ENCODE measurements around the gene YAF2.

DNA sequence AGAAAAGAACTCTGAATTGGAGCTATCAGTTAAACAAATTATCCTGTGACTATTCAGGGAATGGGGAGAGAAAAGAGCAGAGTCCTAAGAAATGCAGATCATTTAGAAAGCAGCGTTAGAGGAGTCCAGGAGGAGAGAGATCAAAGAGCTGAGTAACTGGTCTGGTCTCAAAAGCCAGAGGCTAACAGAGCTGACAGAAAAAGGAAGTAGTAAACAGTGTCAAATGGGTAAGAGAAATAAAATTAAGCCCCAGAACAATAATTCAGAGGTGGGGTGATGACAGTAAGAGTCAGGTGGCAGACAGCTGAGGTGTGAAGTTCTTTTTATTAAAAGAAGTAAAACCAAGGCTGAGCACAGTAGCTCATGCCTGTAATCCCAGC lies 112.7 kb downstream of the YAF2 start:
- TF ChIP-seq, protein P1, sequence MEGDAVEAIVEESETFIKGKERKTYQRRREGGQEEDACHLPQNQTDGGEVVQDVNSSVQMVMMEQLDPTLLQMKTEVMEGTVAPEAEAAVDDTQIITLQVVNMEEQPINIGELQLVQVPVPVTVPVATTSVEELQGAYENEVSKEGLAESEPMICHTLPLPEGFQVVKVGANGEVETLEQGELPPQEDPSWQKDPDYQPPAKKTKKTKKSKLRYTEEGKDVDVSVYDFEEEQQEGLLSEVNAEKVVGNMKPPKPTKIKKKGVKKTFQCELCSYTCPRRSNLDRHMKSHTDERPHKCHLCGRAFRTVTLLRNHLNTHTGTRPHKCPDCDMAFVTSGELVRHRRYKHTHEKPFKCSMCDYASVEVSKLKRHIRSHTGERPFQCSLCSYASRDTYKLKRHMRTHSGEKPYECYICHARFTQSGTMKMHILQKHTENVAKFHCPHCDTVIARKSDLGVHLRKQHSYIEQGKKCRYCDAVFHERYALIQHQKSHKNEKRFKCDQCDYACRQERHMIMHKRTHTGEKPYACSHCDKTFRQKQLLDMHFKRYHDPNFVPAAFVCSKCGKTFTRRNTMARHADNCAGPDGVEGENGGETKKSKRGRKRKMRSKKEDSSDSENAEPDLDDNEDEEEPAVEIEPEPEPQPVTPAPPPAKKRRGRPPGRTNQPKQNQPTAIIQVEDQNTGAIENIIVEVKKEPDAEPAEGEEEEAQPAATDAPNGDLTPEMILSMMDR (IDR thresholded peaks at IDR 0.05; ENCODE audit: low read length): no peak
- no peak for TF ChIP-seq EZH2 (IDR thresholded peaks at IDR 0.05; ENCODE audit: borderline replicate concordance, low read length)

All from OCI-LY1 (cell line).